Stomach (tissue), 9 donors: ENCODE results near the gene PLA2G4F. TPM values are rescaled to one million over a fixed set of nuclear protein-coding genes. Genes with fewer than 3 reads are reported as not detected.

Source experiments
- DNase-seq, 2 donors: peaks; one replicate each; pipeline versions ENCODE4 v3.0.0 to v3.0.0-alpha.2; 2013 to 2019
- H3K27ac ChIP-seq, 5 donors: fragments of 200-600 bp in 4 of 5; sonication (generic) in 4 of 5; one replicate each; pipeline ENCODE4 v1.5.1; 2013 to 2019; ENCODE audit warnings: mild to moderate bottlenecking in 1 of 5, moderate library complexity in 1 of 5
- H3K27me3 ChIP-seq, 3 donors: fragments of 200-600 bp; sonication (generic); one replicate each; pipeline ENCODE4 v1.5.1; 2017 to 2019; ENCODE audit warnings: mixed run types in 1 of 3
- H3K36me3 ChIP-seq, 4 donors: fragments of 200-600 bp; sonication (generic); 1 replicate in 3 of 4; 2 replicates in 1 of 4; pipeline ENCODE4 v1.5.1; 2016 to 2019
- H3K4me1 ChIP-seq, 4 donors: fragments of 200-600 bp; sonication (generic); one replicate each; pipeline ENCODE4 v1.5.1; 2016 to 2019
- H3K4me3 ChIP-seq, 4 donors: fragments of 200-600 bp; sonication (generic) in 3 of 4; one replicate each; pipeline ENCODE4 v1.5.1; 2016 to 2019; ENCODE audit warnings: mild to moderate bottlenecking in 1 of 4
- H3K9me3 ChIP-seq, 4 donors: fragments of 200-600 bp; sonication (generic); one replicate each; pipeline ENCODE4 v1.5.1; 2016 to 2019
- CTCF ChIP-seq, 7 experiments: fragments of 450-650 bp in 4 of 7; fragments of 200-600 bp in 3 of 7; sonication (generic) in 3 of 7; IDR thresholded peaks; one replicate each; pipeline ENCODE4 v1.5.1; 2016 to 2019; ENCODE audit warnings: antibody characterized with exemption in 7 of 7, control low read depth in 2 of 7, mild to moderate bottlenecking in 1 of 7
- EP300 ChIP-seq: sonication (generic); formaldehyde crosslinking; IDR thresholded peaks from one replicate; pipeline ENCODE4 v1.6.1; 2017; ENCODE audit warnings: antibody characterized with exemption
- POLR2A ChIP-seq, 4 donors: fragments of 450-650 bp; IDR thresholded peaks; one replicate each; pipeline ENCODE4 v1.6.1; 2016; ENCODE audit warnings: antibody characterized with exemption in 4 of 4, control low read depth in 2 of 4, mild to moderate bottlenecking in 1 of 4, moderate library complexity in 1 of 4
- POLR2AphosphoS5 ChIP-seq, 3 donors: sonication (generic); formaldehyde crosslinking; IDR thresholded peaks; one replicate each; pipeline ENCODE4 v1.6.1; 2016; ENCODE audit warnings: antibody characterized with exemption in 3 of 3
- WGBS, 5 donors: extraction: QIAGEN DNeasy Blood & Tissue Kit in 3 of 5; methylation state at CpG; one replicate each; pipeline versions ENCODE4 v1.1.5 to v1.1.7; 2013 to 2018; 5-methylcytosine and 5-hydroxymethylcytosine counted together
- intact Hi-C: fragments of 100-400 bp; cut with DNase I; formaldehyde crosslinking; loops from one replicate; pipeline ENCODE4 v1.15.1; 2023; ENCODE audit warnings: low total_unique reads
- polyA plus RNA-seq, 3 donors: library from polyadenylated mRNA; stranded (reverse); fragments of 200-250 nt; gene quantifications; one replicate each; pipeline ENCODE4 v1.2.3, GENCODE V29; 2013
- total RNA-seq, 5 donors: library from RNA; depleted of rRNA; stranded (reverse); fragments of >200 nt; gene quantifications; one replicate each; pipeline versions ENCODE4 v1.1.0 to v1.2.3, GENCODE V29; 2014 to 2016
- donor health status: healthy with polysubstance abuse.
- donor health status: Bipolar disorder and iron deficiency.
- donor health status: healthy.

Gene PLA2G4F
- total and polyA plus RNA-seq, 8 donors: 1.9 to 41.4 (median 8.4) TPM

- DNase-seq: peak; percentile 70 to 74
- intact Hi-C loops: no loop called here
- H3K27ac ChIP-seq: no peak overlapping the region
- no peaks in the 10 kb centered on the region for H3K4me1 ChIP-seq
- no peaks in the 10 kb centered on the region for H3K9me3 ChIP-seq
- H3K36me3 ChIP-seq: no peaks in the 10 kb centered on the region
- 56 to 67% (median 64%) methylated on average over 11 of the region's 11 CpGs for WGBS, 5 donors
- H3K4me3 ChIP-seq: no peak overlapping the region
- H3K27me3 ChIP-seq: peaks cover 0 to 23% (median 0%) of the 10 kb centered on the region in 3 donors
- TF ChIP-seq CTCF (IDR thresholded peaks at IDR 0.05) (peak in 5 of 7 experiments; percentile 30 to 67 (median 61)), POLR2AphosphoS5 (IDR thresholded peaks at IDR 0.05) (no peak)
Measured at GRCh38 chr15:42133886-42134502, 22.4 kb downstream of the PLA2G4F start.

GRCh38 chr15:42133356-42133755 lies 23.1 kb downstream of the PLA2G4F start:
- Histone ChIP-seq H3K27ac (no peak overlapping the region), H3K4me1 (no peaks in the 10 kb centered on the region)

GRCh38 chr15:42131826-42132806 lies 24.3 kb downstream of the PLA2G4F start:
- no peaks in the 10 kb centered on the region for H3K36me3 ChIP-seq
- TF ChIP-seq CTCF (IDR thresholded peaks at IDR 0.05) (no peak), POLR2A (IDR thresholded peaks at IDR 0.05) (no peak), POLR2AphosphoS5 (IDR thresholded peaks at IDR 0.05) (no peak), EP300 (no peak)
- intact Hi-C loops: no loop called here
- H3K4me3 ChIP-seq: no peak overlapping the region
- 57 to 69% (median 58%) methylated on average over 9 of the region's 9 CpGs for WGBS, 5 donors
- H3K9me3 ChIP-seq: no peaks in the 10 kb centered on the region
- H3K27ac ChIP-seq: no peak overlapping the region
- peaks cover 0 to 29% (median 0%) of the 10 kb centered on the region in 3 donors for H3K27me3 ChIP-seq
- peak in 1 of 2 donors; percentile 32 for DNase-seq
- no peaks in the 10 kb centered on the region for H3K4me1 ChIP-seq

More at GRCh38 chr15:42133356-42133755, 23.1 kb downstream of the PLA2G4F start:
- 81 to 94% (median 88%) methylated on average over 4 of the region's 4 CpGs for WGBS, 5 donors
- Histone ChIP-seq H3K27me3 (peaks cover 0 to 23% (median 0%) of the 10 kb centered on the region in 3 donors), H3K36me3 (no peaks in the 10 kb centered on the region), H3K9me3 (no peaks in the 10 kb centered on the region), H3K4me3 (no peak overlapping the region)
- TF ChIP-seq POLR2AphosphoS5 (IDR thresholded peaks at IDR 0.05) (no peak), POLR2A (IDR thresholded peaks at IDR 0.05) (no peak), EP300 (no peak), CTCF (IDR thresholded peaks at IDR 0.05) (no peak)
- no peak for DNase-seq
- intact Hi-C loops: no loop called here

GRCh38 chr15:42131006-42131405 lies 25.4 kb downstream of the PLA2G4F start:
- no peaks in the 10 kb centered on the region for H3K4me1 ChIP-seq
- no peaks in the 10 kb centered on the region for H3K9me3 ChIP-seq
- 90 to 100% (median 96%) methylated on average over 1 of the region's 1 CpG for WGBS, 5 donors
- H3K36me3 ChIP-seq: no peaks in the 10 kb centered on the region
- no peak overlapping the region for H3K27ac ChIP-seq
- intact Hi-C loops: no loop called here
- H3K4me3 ChIP-seq: no peak overlapping the region
- DNase-seq: no peak
- TF ChIP-seq EP300 (no peak), POLR2AphosphoS5 (IDR thresholded peaks at IDR 0.05) (no peak), CTCF (IDR thresholded peaks at IDR 0.05) (no peak)
- H3K27me3 ChIP-seq: peaks cover 0 to 32% (median 0%) of the 10 kb centered on the region in 3 donors
